ENCODE results near the gene PLPP4.

The PLPP4 gene

GRCh38 chr10:120584786-120585185, 127.8 kb downstream of the PLPP4 start:
- in situ Hi-C loops (cut with HindIII; ENCODE audit: low pct_ligation_motif_present, low sequenced_read_pairs), result no loop called here
- H3K27me3 ChIP-seq (replicated peaks), result no peaks in the 10 kb centered on the region
- no peak for DNase-seq
- no peak overlapping the region for H3K27ac ChIP-seq
- H3K4me3 ChIP-seq (ENCODE audit: low read depth, low read length), result no peak overlapping the region
- no peaks in the 10 kb centered on the region for H3K36me3 ChIP-seq (replicated peaks)
- TF ChIP-seq, protein P1, sequence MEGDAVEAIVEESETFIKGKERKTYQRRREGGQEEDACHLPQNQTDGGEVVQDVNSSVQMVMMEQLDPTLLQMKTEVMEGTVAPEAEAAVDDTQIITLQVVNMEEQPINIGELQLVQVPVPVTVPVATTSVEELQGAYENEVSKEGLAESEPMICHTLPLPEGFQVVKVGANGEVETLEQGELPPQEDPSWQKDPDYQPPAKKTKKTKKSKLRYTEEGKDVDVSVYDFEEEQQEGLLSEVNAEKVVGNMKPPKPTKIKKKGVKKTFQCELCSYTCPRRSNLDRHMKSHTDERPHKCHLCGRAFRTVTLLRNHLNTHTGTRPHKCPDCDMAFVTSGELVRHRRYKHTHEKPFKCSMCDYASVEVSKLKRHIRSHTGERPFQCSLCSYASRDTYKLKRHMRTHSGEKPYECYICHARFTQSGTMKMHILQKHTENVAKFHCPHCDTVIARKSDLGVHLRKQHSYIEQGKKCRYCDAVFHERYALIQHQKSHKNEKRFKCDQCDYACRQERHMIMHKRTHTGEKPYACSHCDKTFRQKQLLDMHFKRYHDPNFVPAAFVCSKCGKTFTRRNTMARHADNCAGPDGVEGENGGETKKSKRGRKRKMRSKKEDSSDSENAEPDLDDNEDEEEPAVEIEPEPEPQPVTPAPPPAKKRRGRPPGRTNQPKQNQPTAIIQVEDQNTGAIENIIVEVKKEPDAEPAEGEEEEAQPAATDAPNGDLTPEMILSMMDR (IDR thresholded peaks at IDR 0.05; ENCODE audit: low read depth, low read length, missing control alignments), result no peak

GRCh38 chr10:120586471-120586872, 129.4 kb downstream of the PLPP4 start:
- peak; percentile 4 for DNase-seq
- no peak overlapping the region for H3K27ac ChIP-seq
- no peaks in the 10 kb centered on the region for H3K36me3 ChIP-seq (replicated peaks)
- no peaks in the 10 kb centered on the region for H3K27me3 ChIP-seq (replicated peaks)
- no peak overlapping the region for H3K4me3 ChIP-seq (ENCODE audit: low read depth, low read length)
- TF ChIP-seq, protein P1 (IDR thresholded peaks at IDR 0.05; ENCODE audit: low read depth, low read length, missing control alignments), result no peak
- in situ Hi-C loops (cut with HindIII; ENCODE audit: low pct_ligation_motif_present, low sequenced_read_pairs), result no loop called here

DNA sequence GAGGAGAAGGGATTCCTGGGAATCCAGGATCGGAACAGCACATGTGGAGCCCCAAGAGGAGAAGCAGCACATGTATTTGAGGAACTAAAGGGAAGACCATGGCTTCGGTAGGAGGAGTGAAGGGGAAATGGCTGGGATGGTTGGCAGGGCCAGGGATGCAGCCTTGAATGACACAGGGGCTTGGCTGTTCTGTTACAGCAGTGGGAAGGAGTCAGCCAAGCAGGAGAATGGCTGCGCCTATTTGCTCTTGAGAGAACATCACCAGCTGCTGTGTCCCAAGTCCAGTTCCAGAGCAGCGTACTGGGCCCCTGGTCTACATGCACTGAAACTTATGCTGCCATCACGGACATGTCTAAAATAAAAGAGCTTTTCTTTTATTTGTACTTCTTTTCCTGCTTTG, 130.0 kb downstream of the PLPP4 start:
- TF ChIP-seq, protein P1 (IDR thresholded peaks at IDR 0.05; ENCODE audit: low read depth, low read length, missing control alignments), result no peak
- no peak for DNase-seq
- in situ Hi-C loops (cut with HindIII; ENCODE audit: low pct_ligation_motif_present, low sequenced_read_pairs), result no loop called here
- Histone ChIP-seq H3K27ac (no peak overlapping the region), H3K27me3 (replicated peaks) (no peaks in the 10 kb centered on the region), H3K4me3 (ENCODE audit: low read depth, low read length) (no peak overlapping the region), H3K36me3 (replicated peaks) (no peaks in the 10 kb centered on the region)

GRCh38 chr10:120588311-120588710, 131.3 kb downstream of the PLPP4 start:
- in situ Hi-C loops (cut with HindIII; ENCODE audit: low pct_ligation_motif_present, low sequenced_read_pairs), result no loop called here
- no peak for DNase-seq

DNA sequence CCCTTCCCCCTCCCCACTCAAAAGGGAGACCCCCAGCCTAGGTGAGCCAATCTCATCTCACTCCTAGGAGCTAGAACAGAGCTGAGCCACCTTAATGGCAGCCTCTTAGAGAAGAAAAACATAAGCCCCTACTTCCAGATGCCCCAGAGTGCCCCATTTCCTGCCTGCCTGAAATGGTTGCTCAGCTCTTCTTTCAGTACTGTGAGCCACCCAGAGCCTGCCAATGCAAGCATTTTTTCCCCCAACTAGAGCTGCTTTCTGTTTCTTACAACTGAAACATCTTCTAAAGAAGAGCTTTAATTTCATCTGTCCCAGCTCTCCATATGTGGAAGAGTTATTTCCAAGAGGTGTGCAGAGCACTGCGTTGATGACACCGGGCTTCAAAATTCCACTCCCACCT, 136.7 kb downstream of the PLPP4 start:
- Histone ChIP-seq H3K36me3 (replicated peaks) (no peaks in the 10 kb centered on the region), H3K4me3 (ENCODE audit: low read depth, low read length) (no peak overlapping the region), H3K27ac (no peak overlapping the region), H3K27me3 (replicated peaks) (no peaks in the 10 kb centered on the region)
- no peak for DNase-seq
- in situ Hi-C loops (cut with HindIII; ENCODE audit: low pct_ligation_motif_present, low sequenced_read_pairs), result no loop called here
- TF ChIP-seq, protein P1 (IDR thresholded peaks at IDR 0.05; ENCODE audit: low read depth, low read length, missing control alignments), result no peak

More at GRCh38 chr10:120588311-120588710, 131.3 kb downstream of the PLPP4 start:
- Histone ChIP-seq H3K27ac (no peak overlapping the region), H3K27me3 (replicated peaks) (no peaks in the 10 kb centered on the region), H3K36me3 (replicated peaks) (no peaks in the 10 kb centered on the region), H3K4me3 (ENCODE audit: low read depth, low read length) (no peak overlapping the region)
- TF ChIP-seq, protein P1 (IDR thresholded peaks at IDR 0.05; ENCODE audit: low read depth, low read length, missing control alignments), result no peak

GRCh38 chr10:120597902-120598301, 140.9 kb downstream of the PLPP4 start:
- no peaks in the 10 kb centered on the region for H3K27me3 ChIP-seq (replicated peaks)
- no peak overlapping the region for H3K4me3 ChIP-seq (ENCODE audit: low read depth, low read length)
- TF ChIP-seq, protein P1 (IDR thresholded peaks at IDR 0.05; ENCODE audit: low read depth, low read length, missing control alignments), result no peak
- no peak overlapping the region for H3K27ac ChIP-seq
- no peaks in the 10 kb centered on the region for H3K36me3 ChIP-seq (replicated peaks)
- no peak for DNase-seq
- in situ Hi-C loops (cut with HindIII; ENCODE audit: low pct_ligation_motif_present, low sequenced_read_pairs), result no loop called here
